Measurements from ENCODE around the gene EML2. TPM values are rescaled to one million over a fixed set of nuclear protein-coding genes. Genes with fewer than 3 reads are reported as not detected.

The EML2 gene
- total and polyA plus RNA-seq, 2 donors from 2014 or later: 36.6 to 93.8 TPM

- Histone ChIP-seq H3K4me3 (ENCODE audit: low read length in 3 of 3) (no peak overlapping the region), H3K27ac (ENCODE audit: low read depth in 2 of 2, low read length in 2 of 2) (no peak overlapping the region), H3K9me3 (ENCODE audit: control insufficient read depth in 2 of 3, insufficient read depth in 1 of 3, low read length in 3 of 3) (no peaks in the 10 kb centered on the region), H3K9ac (ENCODE audit: low read length in 3 of 3) (no peak overlapping the region), H3K36me3 (ENCODE audit: control insufficient read depth in 2 of 3, insufficient read depth in 3 of 3, low read length in 3 of 3) (no peaks in the 10 kb centered on the region), H3K27me3 (ENCODE audit: control insufficient read depth, insufficient read depth, low read length) (no peaks in the 10 kb centered on the region), H3K4me1 (ENCODE audit: control insufficient read depth in 2 of 3, insufficient read depth in 2 of 3, low read depth in 1 of 3, low read length in 3 of 3) (peaks cover 0 to 15% (median 12%) of the 10 kb centered on the region in 3 donors)
- DNase-seq (no peak), FAIRE-seq (no peak)
- TF ChIP-seq CTCF (IDR thresholded peaks at IDR 0.05; ENCODE audit: borderline replicate concordance, extremely low read depth, insufficient read depth): no peak
- intact Hi-C loops (cut with DNase I): no loop called here
Observed at GRCh38 chr19:45636902-45637301, 2.3 kb downstream of the EML2 start.

GRCh38 chr19:45636275-45636674 is 2.9 kb downstream of the EML2 start:
- FAIRE-seq: no peak
- Histone ChIP-seq H3K36me3 (ENCODE audit: control insufficient read depth in 2 of 3, insufficient read depth in 3 of 3, low read length in 3 of 3) (no peaks in the 10 kb centered on the region), H3K4me3 (ENCODE audit: low read length in 3 of 3) (no peak overlapping the region), H3K9me3 (ENCODE audit: control insufficient read depth in 2 of 3, insufficient read depth in 1 of 3, low read length in 3 of 3) (no peaks in the 10 kb centered on the region), H3K4me1 (ENCODE audit: control insufficient read depth in 2 of 3, insufficient read depth in 2 of 3, low read depth in 1 of 3, low read length in 3 of 3) (peaks cover 0 to 9% (median 7%) of the 10 kb centered on the region in 3 donors), H3K9ac (ENCODE audit: low read length in 3 of 3) (no peak overlapping the region), H3K27ac (ENCODE audit: low read depth in 2 of 2, low read length in 2 of 2) (no peak overlapping the region), H3K27me3 (ENCODE audit: control insufficient read depth, insufficient read depth, low read length) (no peaks in the 10 kb centered on the region)
- no peak for DNase-seq
- no peak for TF ChIP-seq CTCF (IDR thresholded peaks at IDR 0.05; ENCODE audit: borderline replicate concordance, extremely low read depth, insufficient read depth)
- intact Hi-C loops (cut with DNase I): no loop called here

GRCh38 chr19:45632468-45633196 is 6.6 kb downstream of the EML2 start:
- Histone ChIP-seq H3K27ac (ENCODE audit: low read depth in 2 of 2, low read length in 2 of 2) (no peak overlapping the region), H3K27me3 (ENCODE audit: control insufficient read depth, insufficient read depth, low read length) (no peaks in the 10 kb centered on the region), H3K4me3 (ENCODE audit: low read length in 3 of 3) (no peak overlapping the region), H3K9ac (ENCODE audit: low read length in 3 of 3) (no peak overlapping the region), H3K36me3 (ENCODE audit: control insufficient read depth in 2 of 3, insufficient read depth in 3 of 3, low read length in 3 of 3) (peaks cover 0 to 2% (median 0%) of the 10 kb centered on the region in 3 donors), H3K4me1 (ENCODE audit: control insufficient read depth in 2 of 3, insufficient read depth in 2 of 3, low read depth in 1 of 3, low read length in 3 of 3) (no peaks in the 10 kb centered on the region), H3K9me3 (ENCODE audit: control insufficient read depth in 2 of 3, insufficient read depth in 1 of 3, low read length in 3 of 3) (no peaks in the 10 kb centered on the region)
- DNase-seq (peak; percentile 80 to 88 (median 81)), FAIRE-seq (no peak)
- intact Hi-C loops (cut with DNase I): no loop called here
- TF ChIP-seq CTCF (IDR thresholded peaks at IDR 0.05; ENCODE audit: borderline replicate concordance, extremely low read depth, insufficient read depth): no peak
